ENCODE measurements around the gene FSTL3.

The FSTL3 gene

DNA sequence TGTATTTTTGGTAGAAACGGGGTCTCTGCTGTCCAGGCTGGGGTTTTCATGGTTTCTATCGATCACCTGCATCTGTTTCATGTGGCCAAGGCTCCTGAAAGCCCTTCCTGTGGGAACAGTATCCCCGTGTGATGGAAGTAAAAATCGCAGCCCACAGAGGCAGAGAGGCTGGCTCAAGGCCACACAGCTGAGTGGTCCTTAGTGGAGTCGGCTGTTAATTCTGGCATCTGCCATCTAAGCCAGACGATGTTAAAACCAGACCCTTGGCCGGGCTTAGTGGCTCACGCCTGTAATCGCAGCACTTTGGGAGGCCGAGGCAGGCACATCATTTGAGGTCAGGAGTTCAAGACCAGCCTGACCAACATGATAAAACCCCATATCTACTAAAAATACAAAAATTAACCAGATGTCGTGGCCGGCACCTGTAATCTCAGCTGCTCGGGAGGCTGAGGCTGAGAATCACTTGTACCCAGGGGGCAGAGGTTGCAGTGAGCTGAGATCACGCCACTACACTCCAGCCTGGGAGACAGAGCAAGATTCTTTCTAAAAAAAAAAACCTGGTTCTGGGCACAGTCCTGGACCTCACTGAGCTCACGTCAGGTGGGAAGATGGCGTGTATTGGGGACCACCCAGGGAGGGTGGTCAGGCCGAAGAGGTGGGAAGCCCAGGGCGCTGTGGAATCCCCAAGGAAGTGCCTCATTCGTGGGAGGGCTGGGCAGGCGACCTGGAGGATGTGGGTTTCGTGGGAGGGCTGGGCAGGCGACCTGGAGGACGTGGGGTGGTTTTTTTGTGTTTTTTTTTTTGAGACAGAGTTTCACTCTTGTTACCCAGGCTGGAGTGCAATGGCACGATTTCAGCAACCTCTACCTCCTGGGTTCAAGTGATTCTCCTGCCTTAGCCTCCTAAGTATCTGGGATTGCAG is 56.2 kb downstream of the FSTL3 start:
- in situ Hi-C loops (cut with MboI; ENCODE audit: low sequenced_read_pairs), result no loop called here

All from HL-60/S4 treated with phorbol 12-myristate 13-acetate at 8.2 ng/mL for 4 days and 3 days (cell line).